ENCODE measurements around the gene TLN1.

TLN1 gene

DNA sequence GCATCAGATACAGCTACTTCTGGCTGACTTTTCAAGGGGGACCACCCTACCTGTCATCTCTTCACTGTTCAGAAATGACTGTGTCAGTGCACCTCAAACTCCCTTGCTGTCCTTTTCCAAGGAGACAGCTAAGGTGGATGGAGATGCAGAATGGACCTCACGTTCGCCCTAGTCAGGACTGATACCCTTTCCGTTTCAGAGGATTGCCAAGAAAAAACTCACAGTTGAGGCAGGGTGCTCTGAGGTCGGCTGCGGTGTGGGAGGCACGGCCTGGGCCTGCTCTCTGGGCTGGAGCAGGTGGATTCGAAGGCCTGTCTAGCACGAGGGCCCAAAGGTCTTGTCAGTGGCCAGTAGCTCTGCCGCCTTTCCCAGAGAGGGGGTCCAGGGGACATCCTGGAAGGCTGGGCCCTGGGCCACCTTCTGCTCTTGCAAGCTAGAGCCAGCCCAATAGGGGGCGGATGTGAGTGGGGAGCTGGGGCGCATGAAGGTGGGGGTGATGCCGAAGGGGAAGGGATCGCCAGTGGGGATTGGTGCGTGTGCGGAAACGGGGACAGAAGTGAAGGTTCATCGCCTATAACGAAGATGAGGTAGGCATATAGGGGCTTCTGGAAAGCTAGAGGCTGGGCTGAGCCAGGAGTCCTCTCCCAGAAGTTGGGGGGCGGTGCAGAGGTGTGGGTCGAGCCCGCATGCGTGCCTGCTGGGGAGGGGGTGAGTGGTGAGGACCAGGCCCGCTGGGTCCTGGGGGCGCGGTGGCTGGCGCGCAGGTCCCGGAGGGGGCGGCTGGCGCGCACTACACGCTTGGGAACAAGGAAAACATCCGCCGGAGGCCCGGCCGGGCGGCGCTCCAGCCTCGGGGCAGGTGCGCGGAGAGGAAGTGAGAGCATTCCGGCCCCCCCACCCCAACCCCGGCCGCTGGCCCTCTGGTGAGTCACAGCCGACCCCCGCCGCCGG lies 24.6 kb upstream of the TLN1 start:
- peaks cover 43% of the 10 kb centered on the region for H3K79me2 ChIP-seq (ENCODE audit: low read length)
- peak; percentile 66 for DNase-seq

DNA sequence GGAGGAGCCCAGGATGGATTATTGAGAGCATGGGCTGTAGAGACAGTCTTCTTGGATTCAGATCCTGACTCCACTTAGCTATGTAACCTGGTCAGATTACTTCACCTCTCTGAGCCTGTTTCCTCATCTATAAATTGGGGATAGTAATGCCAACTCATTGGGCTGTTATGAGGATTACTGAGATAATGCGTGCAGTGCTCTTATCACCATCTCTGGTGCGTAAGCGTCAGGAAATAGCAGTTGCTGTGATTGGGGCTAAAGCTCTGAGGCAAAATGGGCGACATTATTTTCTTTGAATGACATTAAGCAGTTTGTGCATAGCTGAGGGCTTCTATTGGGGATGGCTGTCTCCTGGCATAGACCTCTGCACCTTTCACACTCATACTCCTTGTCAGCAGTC lies 23.1 kb upstream of the TLN1 start:
- Histone ChIP-seq H3K4me3 (ENCODE audit: low read length) (no peak overlapping the region), H3K9me3 (replicated peaks; ENCODE audit: insufficient read depth, low read length) (no peaks in the 10 kb centered on the region), H3K4me1 (ENCODE audit: low read length) (peaks cover 24% of the 10 kb centered on the region), H2AFZ (ENCODE audit: low read length) (no peak overlapping the region), H3K79me2 (ENCODE audit: low read length) (peaks cover 36% of the 10 kb centered on the region), H3K36me3 (replicated peaks; ENCODE audit: insufficient read depth, low read length) (0 out of 2 replicates have a peak, but pooled peaks cover 5% of the 10 kb centered on the region), H3K9ac (ENCODE audit: low read length) (no peak overlapping the region), H4K20me1 (ENCODE audit: insufficient read depth, low read length) (no peaks in the 10 kb centered on the region), H3K4me2 (ENCODE audit: low read depth, low read length) (no peak overlapping the region), H3K27ac (ENCODE audit: low read length) (no peak overlapping the region), H3K27me3 (replicated peaks; ENCODE audit: insufficient read depth, low read length) (no peaks in the 10 kb centered on the region), H3K9me2 (replicated peaks; ENCODE audit: insufficient read depth, low read length) (no peaks in the 10 kb centered on the region), H3F3A (ENCODE audit: insufficient read depth, low read length) (peaks cover 13% of the 10 kb centered on the region; the same call in 1 of the 2 replicates)
- no peak for DNase-seq
- no peak for TF ChIP-seq EZH2phosphoT487 (IDR thresholded peaks at IDR 0.05; ENCODE audit: low read length)
- no peak for TF ChIP-seq EZH2 (optimal IDR thresholded peaks at IDR 0.05; ENCODE audit: low read depth, low read length)
- TF ChIP-seq CTCF (IDR thresholded peaks at IDR 0.05; ENCODE audit: low read length): no peak

More for the DNA sequence above, 24.6 kb upstream of the TLN1 start:
- peak overlapping the region; percentile 89 for H2AFZ ChIP-seq (ENCODE audit: low read length)
- H3K4me1 ChIP-seq (ENCODE audit: low read length): peaks cover 20% of the 10 kb centered on the region
- peak overlapping the region; percentile 94 for H3K4me3 ChIP-seq (ENCODE audit: low read length)
- no peaks in the 10 kb centered on the region for H3K9me2 ChIP-seq (replicated peaks; ENCODE audit: insufficient read depth, low read length)
- no peaks in the 10 kb centered on the region for H4K20me1 ChIP-seq (ENCODE audit: insufficient read depth, low read length)
- peaks cover 13% of the 10 kb centered on the region; the same call in 1 of the 2 replicates for H3F3A ChIP-seq (ENCODE audit: insufficient read depth, low read length)
- TF ChIP-seq EZH2phosphoT487 (IDR thresholded peaks at IDR 0.05; ENCODE audit: low read length) (no peak), CTCF (IDR thresholded peaks at IDR 0.05; ENCODE audit: low read length) (peak; percentile 86), EZH2 (optimal IDR thresholded peaks at IDR 0.05; ENCODE audit: low read depth, low read length) (no peak)
- peak overlapping the region; percentile 69; the same call in 1 of the 2 replicates for H3K27ac ChIP-seq (ENCODE audit: low read length)
- no peaks in the 10 kb centered on the region for H3K9me3 ChIP-seq (replicated peaks; ENCODE audit: insufficient read depth, low read length)
- no peaks in the 10 kb centered on the region for H3K36me3 ChIP-seq (replicated peaks; ENCODE audit: insufficient read depth, low read length)
- H3K4me2 ChIP-seq (ENCODE audit: low read depth, low read length): peak overlapping the region; percentile 86
- peak overlapping the region; percentile 87 for H3K9ac ChIP-seq (ENCODE audit: low read length)
- no peaks in the 10 kb centered on the region for H3K27me3 ChIP-seq (replicated peaks; ENCODE audit: insufficient read depth, low read length)

GRCh38 chr9:35754264-35754663 lies 22.3 kb upstream of the TLN1 start, which contains the start of gene MSMP:
Gene MSMP (minus strand): TSS chr9:35754276. CDS start chr9:35754129, 147 bp downstream.
- Histone ChIP-seq H3K4me3 (ENCODE audit: low read length) (no peak within 1 kb of the TSS), H3K4me2 (ENCODE audit: low read depth, low read length) (no peak within 1 kb of the TSS), H3K27ac (ENCODE audit: low read length) (no peak within 1 kb of the TSS), H3K79me2 (ENCODE audit: low read length) (peaks cover 37% of the 10 kb centered on the region), H3F3A (ENCODE audit: insufficient read depth, low read length) (peaks cover 20% of the 10 kb centered on the region), H3K9me2 (replicated peaks; ENCODE audit: insufficient read depth, low read length) (no peaks in the 10 kb centered on the region), H3K36me3 (replicated peaks; ENCODE audit: insufficient read depth, low read length) (0 out of 2 replicates have a peak, but pooled peaks cover 5% of the 10 kb centered on the region), H3K9ac (ENCODE audit: low read length) (no peak within 1 kb of the TSS), H3K4me1 (ENCODE audit: low read length) (peaks cover 24% of the 10 kb centered on the region), H3K27me3 (replicated peaks; ENCODE audit: insufficient read depth, low read length) (no peaks in the 10 kb centered on the region), H2AFZ (ENCODE audit: low read length) (no peak within 1 kb of the TSS), H4K20me1 (ENCODE audit: insufficient read depth, low read length) (no peaks in the 10 kb centered on the region), H3K9me3 (replicated peaks; ENCODE audit: insufficient read depth, low read length) (no peaks in the 10 kb centered on the region)
- no peak for DNase-seq
- no peak for TF ChIP-seq EZH2 (optimal IDR thresholded peaks at IDR 0.05; ENCODE audit: low read depth, low read length)
- TF ChIP-seq CTCF (IDR thresholded peaks at IDR 0.05; ENCODE audit: low read length): no peak
- no peak for TF ChIP-seq EZH2phosphoT487 (IDR thresholded peaks at IDR 0.05; ENCODE audit: low read length)

Measured in MM.1S (cell line).